Pons (tissue), 1 donor: ENCODE data around the gene BPNT1.
"Not testable (repeated sequence)": the region's sequence is repeated elsewhere in the genome, so short reads cannot be mapped to it uniquely, and the experiment has no call there.

Experiments
- DNase-seq: peaks from one replicate; pipeline ENCODE4 v3.0.0-alpha.2; 2016; ENCODE audit warnings: low spot score

Gene BPNT1

DNA sequence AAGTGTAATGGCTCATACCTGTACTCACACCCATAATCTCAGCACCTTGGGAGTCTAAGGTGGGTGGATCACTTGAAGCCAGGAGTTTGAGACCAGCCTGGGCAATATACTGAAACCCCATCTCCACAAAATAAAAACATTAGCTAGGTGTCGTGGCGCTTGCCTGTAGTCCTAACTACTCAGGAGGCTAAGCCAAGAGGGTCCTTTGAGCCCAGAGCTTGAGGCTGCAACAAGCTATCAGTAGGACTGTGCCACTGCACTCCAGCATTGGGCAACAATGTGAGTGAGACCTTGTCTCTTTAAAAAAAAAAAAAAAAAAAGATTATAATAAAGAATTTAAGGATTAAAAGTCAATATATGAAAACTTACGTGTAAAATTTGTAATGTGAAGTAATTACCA is 11.7 kb downstream of the BPNT1 start:
- no peak for DNase-seq

DNA sequence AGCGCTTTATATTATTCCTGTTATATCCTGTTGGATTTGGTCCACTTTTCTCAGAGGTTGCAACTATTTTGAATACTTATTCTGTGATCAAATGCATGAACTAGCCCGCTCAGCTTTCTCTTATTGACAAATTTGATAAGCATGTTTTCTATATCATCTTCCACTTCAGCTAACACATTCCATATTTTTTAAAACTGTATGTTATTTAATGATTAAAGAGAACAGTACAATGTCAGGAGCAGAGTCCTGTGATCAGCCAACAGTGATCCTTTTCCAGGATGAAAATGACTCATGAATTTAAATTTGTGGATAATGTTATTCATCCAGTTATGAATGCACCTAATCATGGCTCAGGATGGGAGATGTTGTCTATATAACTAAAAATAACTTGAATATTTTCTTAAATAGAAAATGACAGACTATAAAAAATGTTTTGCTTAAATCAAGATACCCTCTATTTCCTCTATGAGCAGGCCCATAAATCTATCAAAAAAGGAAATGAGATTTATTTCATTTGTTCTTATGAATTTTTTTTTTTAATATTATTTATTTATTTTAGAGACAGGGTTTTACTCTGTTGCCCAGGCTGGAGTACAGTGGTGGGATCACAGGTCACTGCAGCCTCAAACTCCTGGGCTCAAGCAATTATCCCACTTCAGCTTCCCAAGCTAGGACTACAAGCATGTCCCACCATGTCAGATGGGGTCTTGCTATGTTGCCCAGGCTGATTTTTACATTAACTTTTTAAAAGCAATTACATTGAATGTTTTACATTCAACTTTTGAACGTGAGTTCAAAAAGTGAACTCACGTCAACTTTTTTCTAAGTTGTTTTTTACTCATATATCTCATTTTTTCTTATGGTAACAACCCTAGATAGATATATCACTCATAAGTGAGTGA is 12.5 kb downstream of the BPNT1 start:
- no peak for DNase-seq

DNA sequence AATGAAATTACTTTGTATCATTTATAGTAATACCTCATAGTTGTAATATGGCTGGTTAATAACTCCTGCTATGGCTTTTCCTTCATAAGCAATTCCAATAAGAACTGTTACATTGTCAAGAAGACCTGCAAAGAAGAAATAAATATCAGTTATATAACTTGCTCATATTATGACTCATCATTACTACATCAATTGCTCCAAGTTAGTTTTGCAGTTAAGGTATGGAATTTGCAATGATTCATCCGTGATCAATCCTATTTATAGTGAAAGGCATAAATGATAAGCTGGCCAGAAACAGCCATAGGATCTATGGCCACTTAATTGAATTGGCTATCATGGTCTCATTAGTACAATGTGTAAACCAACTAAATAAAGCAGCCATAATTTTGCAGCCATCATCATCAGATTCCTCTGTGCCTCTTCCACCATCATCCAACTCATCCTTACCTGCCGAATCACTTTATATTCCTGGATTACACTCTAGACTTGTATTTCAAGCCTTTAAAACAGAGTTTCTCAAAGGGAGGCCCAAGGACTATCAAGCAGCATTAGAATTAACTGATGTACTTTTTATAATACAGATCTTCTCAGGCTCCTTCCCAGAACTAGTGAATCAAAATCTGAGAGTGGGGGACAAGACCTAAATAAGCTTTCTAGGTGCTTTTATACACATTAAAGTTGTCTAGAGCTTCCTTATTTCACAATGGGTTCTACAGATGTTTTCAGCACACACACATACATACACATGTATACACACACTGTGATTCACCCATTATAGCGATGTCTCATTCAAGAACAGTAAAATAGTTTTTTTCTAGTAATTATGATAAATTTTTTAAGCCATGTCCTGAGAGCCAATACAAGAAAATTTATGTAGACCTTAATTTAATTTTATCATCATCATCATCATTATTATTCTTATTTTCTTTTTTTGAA is 22.1 kb downstream of the BPNT1 start:
- no peak for DNase-seq

DNA sequence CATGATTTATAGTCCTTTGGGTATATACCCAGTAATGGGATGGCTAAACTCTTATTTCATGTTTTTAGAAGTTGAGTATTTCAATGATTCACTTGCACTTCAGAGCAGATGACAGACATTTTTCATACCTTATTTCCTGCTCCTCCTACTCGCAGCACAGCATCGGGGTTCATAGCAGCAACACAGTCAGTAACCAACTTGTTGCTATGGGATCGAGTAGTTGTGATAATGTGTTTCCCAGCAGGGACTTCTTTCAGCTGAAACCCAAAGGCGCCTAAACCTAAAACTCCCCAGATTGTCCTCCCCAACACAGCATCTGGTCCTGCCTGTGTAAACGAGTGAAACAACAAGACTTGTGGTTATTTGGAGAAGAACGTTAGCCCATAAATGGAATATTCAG is 27.0 kb downstream of the BPNT1 start:
- DNase-seq, result no peak

DNA sequence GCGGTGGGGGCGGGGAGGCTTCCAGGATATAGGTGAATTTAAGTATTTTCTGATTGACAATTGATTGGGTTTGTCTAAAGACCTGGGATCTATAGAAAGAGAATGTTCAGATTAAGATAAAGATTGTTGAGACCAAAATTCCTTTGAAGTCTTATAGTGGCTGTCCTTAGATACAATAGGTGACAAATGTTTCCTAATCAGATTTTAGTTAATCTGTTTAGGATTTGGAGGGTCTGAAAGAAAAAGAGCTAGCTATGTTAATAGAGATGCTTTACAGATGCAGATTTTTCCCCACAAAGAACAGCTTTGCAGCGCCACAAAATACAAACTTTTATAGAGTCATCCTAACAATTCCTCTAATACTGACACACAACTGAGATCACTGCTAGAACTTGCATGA is 28.7 kb downstream of the BPNT1 start:
- DNase-seq, result no peak

DNA sequence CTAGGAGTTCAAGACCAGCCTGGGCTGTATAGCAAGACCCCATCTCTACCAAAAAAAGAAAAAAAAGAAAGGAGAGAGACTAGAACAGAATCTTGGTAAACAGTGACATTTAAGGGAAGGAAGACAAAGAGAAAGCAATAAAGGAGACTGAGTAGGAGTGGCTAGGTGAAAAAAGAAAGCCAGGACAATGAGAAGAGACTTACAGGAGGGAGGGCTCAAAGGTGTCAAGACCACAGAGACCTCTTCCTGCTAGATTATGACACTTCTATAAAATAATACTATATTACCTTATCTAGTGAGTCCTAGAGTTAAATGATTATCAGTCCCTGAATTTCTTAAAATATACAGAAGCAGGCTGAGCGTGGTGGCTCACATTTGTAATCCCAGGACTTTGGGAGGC is 33.2 kb downstream of the BPNT1 start:
- DNase-seq, result no peak

DNA sequence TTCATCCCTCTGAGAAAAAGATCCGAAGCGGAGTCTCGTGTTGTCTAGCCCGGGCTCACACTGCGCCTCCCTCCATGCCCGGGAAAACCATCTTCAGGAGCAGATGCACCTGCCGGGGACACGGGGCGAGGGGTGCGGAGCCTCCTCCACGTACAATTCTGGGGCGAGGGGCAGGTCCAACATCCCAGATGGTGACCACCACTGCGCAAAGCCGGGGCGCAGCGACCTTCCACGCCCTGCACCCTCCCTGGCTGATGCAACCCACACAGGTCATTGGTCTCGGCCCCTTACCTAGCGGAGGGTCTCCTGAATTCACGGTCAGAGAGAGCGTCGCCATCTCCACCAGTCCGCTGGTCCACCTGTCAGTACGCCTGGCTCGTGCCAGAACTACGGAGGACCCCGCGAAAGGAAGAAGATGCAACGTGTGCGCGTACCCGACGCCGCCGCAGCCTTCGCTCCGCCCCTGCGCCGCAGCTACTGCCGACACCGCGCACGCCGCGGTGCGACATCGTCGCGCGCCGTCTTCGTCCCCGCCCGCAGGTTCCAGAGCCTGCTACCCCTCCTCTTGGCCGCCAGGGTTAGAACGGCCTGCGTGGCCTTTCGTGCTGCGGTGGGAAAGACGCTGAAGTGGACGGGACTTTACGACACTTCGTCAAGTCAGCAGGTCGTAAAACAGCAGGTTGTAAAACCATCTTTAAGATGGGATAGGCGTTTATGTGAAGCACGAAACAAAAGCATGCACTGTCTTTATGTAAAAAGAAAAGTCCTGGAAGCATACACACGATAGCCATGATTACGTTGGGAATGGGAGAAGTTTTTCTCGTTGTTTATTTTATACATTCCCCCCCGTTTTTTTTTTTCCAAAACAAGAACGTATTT is 43.3 kb downstream of the BPNT1 start, which contains the start of gene EPRS1:
Gene EPRS1, minus strand, starts transcription at position 454 of the 879 bp plus-strand sequence. Its CDS starts 117 bp downstream, at position 337.
- peak; percentile 94 for DNase-seq

DNA sequence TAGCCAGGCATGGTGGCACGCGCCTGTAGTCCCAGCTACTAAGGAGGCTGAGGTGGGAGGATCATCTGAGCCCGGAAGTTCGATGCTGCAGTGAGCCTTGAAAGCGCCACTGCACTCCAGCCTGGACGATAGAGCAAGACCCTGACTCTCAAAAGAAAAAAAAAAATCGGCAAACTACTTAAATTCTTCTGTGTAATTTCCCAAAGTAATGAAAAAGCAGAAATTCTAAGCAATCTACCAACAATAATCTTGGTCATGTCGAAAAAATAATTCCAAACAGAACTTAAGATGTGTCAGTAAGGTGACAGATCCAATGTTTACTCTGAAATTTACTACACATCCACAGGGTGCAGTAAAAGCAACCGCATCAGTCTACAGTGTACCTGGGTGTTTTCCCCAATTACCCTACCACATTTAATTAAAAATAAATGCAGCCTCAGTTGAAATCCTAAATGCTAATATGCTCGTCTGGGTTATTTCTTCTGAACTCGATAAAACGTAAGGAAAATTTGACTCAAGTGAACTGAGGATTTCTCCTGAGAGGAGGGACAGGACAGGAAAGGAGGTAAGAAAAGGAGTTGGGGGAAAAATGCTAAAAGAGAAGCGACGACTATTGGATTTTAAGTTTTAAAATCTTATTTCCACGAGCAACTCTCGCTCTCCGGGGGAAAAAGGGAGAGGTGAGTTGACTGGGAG is 44.1 kb downstream of the BPNT1 start:
- DNase-seq, result peak; percentile 43

DNA sequence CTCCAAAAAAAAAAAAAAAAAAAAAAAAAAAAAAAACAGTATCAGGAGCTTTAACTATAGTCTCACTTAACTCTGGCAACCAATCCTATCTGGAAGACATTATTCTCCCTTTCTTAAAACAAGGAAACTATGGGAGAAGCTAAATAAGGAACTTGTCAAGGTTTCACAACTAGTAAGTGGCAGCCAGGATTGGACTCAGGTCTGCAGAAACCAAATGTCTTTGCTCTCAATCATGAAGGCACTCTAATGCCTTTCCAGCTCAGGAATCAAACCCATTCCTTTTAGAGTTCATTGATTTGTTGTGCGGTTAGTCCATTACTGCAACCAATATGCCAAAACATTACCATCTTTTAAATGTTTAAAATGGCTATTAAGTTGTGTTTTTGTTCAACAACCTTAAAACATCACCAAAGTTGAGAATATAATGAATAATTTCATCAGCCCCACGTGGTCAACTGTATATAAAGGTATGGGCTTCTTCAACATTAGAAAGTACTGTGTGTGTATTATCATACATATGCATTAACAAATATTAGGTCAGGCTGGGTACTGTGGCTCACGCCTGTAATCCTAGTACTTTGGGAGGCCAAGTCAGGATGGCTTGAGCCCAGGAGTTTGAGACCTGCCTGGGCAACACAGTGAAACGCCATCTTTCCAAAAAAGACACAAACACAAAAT is 44.8 kb downstream of the BPNT1 start:
- DNase-seq, result no peak

DNA sequence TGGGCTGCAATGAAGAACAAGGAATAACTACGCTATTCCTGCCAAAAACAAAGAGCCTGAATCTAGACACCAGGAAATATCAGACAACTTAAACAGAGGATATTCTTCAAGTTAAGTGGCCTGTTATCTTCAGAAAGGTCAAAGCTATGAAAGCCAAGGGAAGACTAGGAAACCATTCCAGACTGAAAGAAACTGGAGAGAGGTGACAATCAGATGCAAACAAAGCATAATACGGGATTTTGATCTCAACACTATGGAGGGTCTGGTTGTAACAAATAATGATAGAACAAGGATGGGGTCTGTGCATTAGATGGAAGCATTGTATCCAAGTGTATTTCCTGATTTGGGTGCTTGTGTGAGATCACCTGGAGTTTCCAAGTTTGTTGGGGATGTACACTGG is 45.9 kb downstream of the BPNT1 start:
- no peak for DNase-seq

DNA sequence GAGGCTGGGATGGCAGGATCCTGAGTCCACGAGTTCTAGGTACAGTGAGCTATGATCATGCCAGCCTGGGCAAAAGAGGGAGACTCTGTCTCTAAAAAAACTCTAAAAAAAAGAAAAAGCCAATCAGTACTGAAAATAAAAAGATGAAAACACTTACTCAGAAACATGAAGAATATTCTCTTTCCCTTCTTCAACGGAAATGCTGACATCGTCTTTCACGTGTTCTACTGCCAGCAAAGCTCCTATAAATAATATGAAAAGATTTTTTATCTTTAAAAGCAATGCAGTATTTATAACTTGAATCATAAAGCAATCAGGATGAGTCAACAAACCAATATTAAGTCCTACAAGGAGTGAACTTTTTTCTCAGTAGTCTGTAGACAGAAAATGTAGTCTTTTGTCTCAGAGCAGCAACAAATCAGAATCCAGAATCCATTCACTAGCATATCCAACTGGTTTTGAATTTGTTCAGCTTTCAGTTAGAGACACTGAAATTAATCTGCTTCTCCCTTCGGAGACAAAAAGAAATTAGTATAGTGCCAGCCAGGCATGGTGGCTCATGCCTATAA is 49.5 kb downstream of the BPNT1 start:
- no peak for DNase-seq

DNA sequence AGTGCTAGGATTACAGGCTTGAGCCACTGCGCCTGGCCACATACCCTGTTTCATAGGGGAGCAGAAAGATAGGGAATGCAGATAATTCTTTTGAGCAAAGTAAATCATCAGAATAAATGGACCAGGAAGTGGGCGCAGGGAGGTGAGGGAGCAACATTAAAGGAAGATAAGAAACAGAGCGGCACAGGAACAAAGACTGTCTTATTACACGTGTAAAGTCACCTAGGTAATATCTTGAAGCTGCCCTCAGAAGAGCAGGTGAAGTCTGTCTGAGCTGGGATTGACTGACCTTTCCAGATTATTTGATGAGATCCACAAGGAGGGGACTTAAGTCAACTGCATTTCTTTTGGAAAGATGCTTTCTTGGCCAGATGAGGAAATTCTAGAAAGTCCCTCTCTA is 50.9 kb downstream of the BPNT1 start:
- DNase-seq, result no peak

DNA sequence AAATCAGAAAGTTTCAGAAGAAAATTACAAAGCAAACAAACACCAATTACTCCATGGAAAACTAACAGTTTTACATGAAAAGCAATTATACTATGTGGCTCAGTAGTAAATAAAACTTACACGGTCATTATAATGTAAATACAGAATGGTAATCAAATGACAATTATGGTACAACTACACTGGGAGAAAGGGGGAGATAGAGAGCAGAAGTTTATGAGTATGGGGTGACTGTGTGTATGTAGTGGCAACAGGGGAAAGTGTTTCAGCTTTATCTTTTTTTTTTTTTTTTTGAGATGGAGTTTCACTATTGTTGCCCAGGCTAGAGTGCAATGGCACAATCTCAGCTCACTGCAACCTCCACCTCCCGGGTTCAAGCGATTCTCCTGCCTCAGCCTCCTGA is 51.8 kb downstream of the BPNT1 start:
- not testable (repeated sequence) for DNase-seq

DNA sequence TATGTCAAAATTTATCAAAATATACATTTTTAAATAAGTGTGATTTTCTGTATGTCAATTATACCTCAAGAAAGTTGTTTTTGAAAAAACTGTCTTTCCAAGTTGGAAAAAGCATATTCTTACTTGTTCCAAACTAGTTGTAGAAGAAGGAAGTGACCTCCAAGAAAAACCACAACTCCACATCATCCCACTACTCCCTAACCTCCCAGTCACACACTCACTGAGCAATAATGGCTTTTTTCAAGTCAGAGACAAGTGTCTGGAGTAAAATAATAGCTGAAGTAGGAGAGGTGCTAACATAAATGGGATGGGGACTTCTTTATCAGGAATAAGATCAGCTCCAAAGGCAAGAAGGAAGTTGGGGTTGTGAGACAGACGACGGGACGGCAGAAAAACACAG is 56.7 kb downstream of the BPNT1 start:
- DNase-seq, result no peak

DNA sequence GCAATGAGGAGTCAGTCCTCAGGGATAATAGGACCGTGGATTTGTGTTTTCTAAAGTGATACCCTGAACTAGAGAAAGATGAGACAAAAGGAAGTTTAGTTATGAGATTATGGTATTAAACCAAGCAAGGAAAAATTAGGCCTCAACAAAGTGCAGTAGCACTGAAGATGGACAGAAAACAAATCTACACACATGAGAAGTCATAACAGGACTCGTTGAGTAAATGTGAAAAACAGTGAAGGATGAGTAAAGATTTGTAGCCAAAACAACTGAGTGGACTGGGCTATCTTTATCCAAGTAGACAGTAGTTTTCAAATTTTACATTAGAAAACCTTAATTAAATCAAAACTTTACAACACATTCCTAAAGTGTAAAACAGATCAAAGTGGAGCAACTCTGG is 58.3 kb downstream of the BPNT1 start:
- no peak for DNase-seq

DNA sequence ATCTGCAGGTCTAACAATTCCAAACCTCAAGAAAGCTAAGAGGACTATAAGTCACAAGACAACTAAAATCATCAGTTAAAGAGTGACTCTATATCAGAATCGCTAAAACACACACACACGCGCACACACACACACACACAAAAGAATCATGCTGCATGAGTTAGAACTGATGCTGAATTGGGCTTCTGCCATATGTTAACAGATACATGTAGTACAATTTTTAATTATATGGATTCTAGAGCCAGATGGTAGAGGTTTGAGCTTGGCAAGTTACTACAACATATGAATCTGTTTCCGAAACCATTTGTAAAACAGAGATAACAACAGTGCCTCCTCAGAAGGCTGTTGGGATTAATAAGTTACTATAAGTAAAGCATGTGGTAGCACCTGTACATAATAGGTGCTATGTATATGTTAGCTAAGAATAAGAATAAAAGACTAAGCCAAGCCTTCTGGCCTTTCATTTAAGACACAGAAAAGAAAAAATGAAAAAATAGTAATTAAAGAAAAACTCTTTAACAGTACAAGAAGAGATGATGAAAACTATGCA is 61.2 kb downstream of the BPNT1 start:
- no peak for DNase-seq

DNA sequence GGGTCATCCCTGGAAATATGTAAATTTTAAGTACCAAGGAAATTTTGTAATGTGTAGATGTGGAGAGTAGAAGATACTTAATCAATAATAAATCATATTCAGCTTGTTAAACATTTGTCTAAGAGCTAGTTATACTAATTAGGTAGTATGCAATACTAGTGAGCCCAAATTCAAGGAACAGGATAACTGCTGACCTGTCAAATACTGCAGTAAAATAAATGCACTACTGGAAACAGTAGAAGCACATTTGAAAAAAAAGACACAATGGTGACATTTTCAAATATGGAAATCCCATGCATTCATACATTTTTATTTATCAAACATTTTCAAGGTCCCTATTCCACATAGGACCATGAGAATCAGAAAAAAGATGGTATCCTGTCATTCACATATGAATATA is 70.5 kb downstream of the BPNT1 start:
- no peak for DNase-seq

DNA sequence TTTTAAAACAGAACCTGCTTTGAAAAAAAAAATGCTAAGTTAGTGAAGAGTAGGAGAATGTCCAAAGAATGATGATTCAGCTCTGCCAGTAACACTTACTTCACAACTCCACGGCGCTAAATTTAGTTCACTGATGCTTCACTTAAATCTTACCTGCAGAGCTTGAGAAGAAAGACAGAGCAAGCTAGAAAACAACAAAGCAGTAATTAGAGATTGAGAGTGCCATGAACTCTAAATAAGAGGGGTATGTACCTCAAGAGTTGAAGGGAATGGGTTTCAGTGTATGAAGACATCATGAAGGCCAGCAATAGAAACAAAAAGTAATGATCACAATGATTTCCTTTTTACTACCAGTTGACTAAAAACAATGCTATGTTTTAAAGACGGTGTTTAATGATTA is 76.1 kb downstream of the BPNT1 start:
- DNase-seq, result no peak

DNA sequence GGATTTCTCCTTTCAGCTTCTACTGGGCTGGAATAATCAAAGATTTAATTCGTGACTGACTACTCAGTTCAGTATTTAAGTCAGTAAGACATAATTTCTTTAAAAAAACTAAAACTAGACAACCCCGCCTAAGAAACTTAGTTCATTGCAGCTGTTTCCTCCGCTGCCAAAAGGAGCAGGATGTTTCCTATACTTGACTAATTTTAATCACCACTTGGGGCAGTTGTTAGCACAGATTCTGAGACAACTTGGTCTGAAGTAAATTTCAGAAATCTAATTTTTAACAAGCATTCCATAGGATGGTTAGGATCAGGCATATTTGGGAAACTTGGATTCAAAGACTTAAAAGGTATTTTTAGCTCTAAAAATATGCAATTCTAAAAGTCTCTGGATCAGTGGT is 77.3 kb downstream of the BPNT1 start:
- DNase-seq, result no peak

DNA sequence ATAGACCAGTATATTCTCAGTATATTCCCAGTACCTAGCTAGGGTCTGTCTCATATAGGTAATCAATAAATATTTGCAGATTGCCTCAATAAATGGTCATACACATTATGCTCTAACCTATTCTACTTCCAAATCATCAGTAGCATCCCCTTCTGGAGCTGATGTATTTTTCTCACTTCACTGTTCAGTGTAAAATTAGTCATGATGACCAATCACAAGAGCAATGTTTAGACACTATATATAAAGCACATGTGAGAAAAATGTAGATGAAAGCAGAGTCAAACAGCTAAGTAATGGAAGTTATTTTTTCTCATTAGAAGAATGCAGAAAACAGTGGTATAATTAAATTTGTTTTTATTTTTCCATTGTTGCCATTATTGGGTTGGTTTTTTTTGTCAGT is 78.0 kb downstream of the BPNT1 start:
- no peak for DNase-seq
